HG02852 (cell line): ENCODE measurements around the gene RBM43.
A peak's percentile ranks its signal among the peaks of the same experiment; 100 is the strongest.
"Not testable (repeated sequence)": the region's sequence is repeated elsewhere in the genome, so short reads cannot be mapped to it uniquely, and the experiment has no call there.

Experiments used
- ATAC-seq: cut with Tn5 transposase; IDR thresholded peaks from one replicate; pipeline ENCODE4 v1.9.1; 2021; ENCODE audit warnings: mild to moderate bottlenecking, moderate library complexity; ENCODE audit not compliant: unreplicated experiment

The RBM43 gene

DNA sequence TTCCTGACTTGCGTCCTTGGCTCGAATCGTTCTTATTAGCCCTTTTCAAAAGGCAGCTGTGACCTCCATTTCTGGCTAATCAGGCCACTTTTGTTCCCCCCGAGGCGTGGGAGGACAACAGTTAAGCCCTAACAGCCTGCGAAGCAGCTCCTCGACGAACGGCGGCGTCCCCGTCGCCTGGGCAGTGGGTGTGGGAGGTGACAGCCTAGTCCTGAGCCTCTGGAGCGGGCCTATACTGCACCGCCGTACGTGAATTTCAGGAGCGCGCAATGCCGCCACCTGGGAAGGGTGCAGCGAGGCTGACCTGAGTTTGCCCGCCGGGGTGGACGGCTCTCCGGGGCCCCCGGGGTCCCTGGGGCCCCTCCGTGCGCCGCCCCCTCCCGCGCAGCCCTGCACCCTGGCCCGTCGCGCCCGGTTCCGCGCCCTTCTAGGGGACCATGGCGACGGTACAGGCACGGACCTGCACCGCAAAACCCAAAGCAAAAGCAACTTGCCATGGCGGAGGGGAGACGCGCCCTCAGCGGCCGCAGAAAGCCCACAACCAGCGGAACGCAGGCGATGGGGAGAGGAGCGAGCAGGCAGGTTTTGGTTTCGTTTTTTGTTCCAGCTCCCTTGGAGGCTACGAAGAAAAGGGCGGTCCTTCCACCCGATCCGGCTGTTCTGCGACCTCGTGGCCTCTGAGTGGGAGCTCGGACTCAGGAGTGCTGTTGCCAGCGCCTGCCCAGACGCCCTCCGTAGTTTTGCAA lies at the start of gene RBM43:
Gene RBM43, minus strand, starts transcription at position 633 of the 746 bp plus-strand sequence. Its CDS starts 136 bp downstream, at position 497.
- peak; percentile 90 for ATAC-seq

- ATAC-seq = not testable (repeated sequence)
These were observed 48.6 kb upstream of the RBM43 start for GRCh38 chr2:151310313-151310712.

GRCh38 chr2:151306621-151307020 lies 45.0 kb upstream of the RBM43 start:
- ATAC-seq = no peak

- no peak for ATAC-seq
These were observed 43.5 kb upstream of the RBM43 start for GRCh38 chr2:151305129-151305691.

DNA sequence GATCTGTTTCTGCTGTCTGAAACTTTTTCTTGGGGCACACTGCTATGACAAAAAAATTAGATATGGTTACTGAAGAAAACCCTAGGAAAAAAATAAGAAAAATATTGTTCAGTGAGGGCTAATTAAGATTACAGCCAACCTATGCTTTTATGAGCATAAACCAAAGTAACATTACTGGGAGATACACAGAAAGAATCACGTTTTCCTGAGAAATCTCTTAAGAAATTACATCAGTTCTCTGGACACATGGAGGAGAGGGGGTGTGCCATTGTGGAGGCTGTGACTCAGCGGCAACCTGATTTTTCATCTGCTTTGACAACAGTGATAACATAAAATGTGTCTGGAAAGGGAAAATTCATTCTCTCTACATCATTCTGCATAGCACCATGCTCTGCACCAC lies 41.2 kb upstream of the RBM43 start:
- no peak for ATAC-seq

DNA sequence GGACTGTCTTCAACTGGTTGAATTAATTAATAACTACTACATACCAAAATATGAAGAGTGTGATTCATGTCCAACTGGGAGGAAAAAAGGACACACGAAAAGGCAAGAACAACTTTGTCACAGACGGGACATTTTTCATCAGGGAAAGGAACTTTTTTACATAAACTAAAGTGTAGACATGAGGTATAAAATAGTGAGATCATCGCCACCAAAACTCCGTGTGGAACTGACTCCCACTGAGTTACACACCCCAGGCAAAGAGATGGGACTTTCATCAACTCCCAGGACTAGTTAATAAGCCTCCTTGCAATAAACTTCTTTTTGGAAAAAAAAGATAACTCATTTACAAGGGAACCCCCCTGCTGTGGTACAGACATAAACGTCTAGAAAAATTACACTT lies 40.7 kb upstream of the RBM43 start:
- ATAC-seq = no peak

DNA sequence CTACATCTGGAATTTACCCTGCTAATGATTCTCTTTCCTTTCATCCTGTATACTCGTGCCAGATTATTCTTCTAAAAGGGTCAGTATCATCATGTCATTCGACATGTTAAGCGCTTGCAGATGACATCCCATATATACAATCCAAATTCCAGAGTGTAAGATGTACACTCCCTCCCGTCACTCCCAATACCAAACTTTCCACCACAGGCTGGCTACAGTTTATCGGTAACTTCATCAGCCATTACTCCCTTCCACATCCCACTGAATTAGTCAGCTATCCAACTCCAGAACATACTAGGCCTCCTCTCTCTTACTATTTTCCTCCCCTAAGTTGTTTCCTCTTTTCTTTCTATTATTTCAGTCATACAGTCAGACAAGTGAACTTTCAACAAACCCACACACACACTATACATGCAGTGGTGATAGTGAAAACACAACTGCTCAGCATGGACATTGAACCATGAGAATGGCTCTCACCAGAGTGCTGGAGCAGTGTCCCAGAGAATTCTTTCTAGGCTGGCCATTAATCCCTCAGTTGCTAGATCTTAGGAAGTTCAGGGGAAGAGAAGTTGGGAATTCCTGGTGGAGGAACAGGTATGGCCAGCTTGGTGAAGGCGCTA lies 38.4 kb upstream of the RBM43 start:
- peak; percentile 61 for ATAC-seq

DNA sequence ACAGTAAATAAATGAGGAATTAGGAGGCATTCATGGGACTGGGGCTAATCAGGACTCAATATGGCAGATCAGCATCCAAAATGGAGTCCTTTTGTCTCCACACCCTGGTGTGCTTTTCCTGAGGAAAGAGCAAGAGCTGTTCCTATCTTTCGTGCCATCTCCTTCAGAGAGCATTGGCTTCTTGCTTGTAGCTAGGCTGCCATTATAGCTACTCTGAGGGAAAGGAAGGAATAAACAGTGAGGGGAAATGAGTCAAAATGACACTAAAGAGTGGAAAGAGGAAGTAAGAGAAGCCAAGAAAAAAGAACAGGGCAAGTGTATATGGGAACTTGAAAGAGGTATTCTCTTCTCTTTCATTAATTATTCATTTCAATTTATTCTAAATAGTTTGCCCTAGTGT lies 36.2 kb upstream of the RBM43 start:
- ATAC-seq = peak; percentile 66

- ATAC-seq = not testable (repeated sequence)
These were observed 34.3 kb upstream of the RBM43 start for GRCh38 chr2:151295926-151296325.

DNA sequence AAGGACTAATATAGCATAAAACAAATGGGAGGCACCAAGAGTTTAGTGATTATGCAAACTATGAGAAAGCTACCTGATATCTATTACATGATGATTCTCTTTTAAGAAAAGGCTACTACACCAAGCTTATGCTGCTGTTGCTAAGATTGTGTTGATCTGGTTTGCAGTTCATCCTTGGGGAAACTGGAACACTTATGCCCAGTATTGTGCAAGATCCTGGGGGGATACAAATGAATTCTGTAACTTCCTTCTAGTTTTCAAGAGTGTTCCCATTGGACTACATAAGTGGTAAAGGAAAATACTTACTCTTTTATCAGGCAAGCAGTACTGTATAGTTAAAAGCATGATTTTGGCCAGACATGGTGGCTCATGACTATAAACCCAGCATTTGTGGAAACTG lies 30.9 kb upstream of the RBM43 start:
- ATAC-seq = no peak

DNA sequence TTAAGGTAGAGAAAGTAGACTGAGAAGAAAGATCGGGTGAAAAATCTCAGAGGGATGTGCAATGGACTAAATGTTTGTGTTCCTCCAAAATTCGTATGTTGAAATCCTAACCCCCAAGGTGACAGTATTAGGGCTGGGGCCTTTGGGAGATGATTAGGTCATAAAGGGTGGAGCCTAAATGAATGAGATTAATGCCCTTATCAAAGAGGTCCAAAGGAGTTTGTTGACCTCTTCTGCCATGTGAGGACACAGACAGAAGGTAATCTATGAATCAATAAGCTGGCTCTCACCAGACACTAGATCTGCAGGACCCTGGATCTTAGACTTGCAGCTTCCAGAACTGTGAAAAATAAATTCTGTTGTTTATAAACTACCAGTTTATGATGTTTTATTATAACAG lies 30.5 kb upstream of the RBM43 start:
- ATAC-seq = no peak

DNA sequence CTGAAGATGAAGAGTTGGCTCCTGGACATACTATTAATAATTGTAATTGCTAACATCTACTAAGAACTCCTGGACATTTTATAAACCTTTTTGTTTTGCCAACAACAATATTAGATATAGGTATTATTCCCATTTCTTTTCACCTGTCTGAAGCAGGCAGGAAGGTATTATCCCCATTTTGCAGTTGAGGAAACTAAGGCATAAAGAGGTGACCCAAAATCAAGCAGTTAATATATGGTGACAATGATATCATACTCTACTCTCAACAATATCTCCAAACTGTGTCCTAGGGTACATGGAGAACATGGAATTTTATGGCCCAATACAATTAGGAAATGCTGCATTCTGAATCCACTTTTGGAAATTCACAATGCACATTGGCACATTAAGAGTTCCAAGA lies 29.6 kb upstream of the RBM43 start:
- no peak for ATAC-seq

- peak; percentile 23 for ATAC-seq
These were observed 28.6 kb upstream of the RBM43 start for GRCh38 chr2:151289972-151290866.

- no peak for ATAC-seq
These were observed 26.0 kb upstream of the RBM43 start for GRCh38 chr2:151287513-151288250.

DNA sequence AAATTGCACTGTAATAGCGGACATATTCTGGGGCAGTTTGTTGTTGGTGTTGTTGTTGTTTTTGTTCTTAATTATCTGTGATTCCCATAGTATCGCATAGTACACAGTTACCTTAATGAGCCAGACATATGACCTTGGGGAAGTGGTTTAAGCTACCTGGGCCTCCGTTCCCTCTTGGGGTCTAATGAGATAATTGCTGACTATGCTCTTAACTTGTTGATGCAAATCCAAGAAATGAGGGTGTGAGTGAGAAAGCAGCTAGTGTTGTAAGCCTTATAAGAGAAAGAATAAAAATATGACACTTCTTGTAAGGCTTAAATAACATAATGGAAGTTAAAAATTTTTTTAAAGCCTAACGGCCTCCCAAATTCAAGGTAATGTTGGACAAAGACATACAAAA lies 20.7 kb upstream of the RBM43 start:
- no peak for ATAC-seq

DNA sequence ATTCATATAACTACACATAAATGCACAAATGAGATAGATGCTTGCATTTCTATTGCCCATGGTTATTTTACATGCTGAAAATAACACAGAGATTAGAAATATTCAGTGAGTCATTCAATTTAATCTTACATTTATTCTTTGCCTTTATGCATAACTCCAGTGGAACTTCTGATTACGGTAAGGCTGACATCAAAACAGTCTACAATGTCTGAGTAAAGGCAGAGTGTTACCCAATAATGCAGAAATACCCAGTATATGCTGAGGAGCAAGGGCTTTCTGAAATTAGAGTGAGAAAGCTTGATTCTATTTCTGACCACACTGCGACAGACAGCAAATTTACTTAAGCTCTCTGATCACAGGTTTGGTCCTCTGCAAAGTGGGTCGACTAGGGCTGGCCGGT lies 18.6 kb upstream of the RBM43 start:
- no peak for ATAC-seq

DNA sequence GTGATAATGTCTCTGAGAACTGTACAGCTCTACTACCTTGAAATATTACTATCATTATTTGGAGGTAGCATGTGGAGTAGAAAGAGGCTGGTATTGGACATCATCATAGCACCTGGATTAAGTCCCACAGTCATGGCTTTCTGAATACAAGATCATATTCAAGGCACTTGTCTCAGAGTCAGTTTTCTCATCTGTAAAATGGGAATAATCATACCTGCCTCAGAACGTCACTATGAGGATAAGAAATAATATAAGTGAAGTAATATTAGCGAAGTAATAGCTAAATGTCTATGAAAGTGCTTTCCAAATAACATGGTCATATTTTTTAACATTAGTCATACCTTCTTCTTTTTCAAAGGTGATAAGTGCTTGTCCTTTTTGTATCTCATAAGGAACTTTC lies 16.8 kb upstream of the RBM43 start:
- no peak for ATAC-seq

- no peak for ATAC-seq
These were observed 15.4 kb upstream of the RBM43 start for GRCh38 chr2:151277067-151277466.

GRCh38 chr2:151275291-151275690 lies 13.6 kb upstream of the RBM43 start:
- no peak for ATAC-seq

- ATAC-seq = no peak
These were observed 10.2 kb upstream of the RBM43 start for GRCh38 chr2:151271824-151272223.
